HAP-1 (cell line): Measurements from ENCODE around the gene SNX32.

Experiments
- DNase-seq, 2 experiments: peaks; one replicate each; pipeline ENCODE4 v3.0.0-alpha.2; 2016 to 2020; ENCODE audit warnings: low spot score in 2 of 2
- H3K27me3 ChIP-seq: fragments of 250-450 bp; sonication (Bioruptor Pico); 2 replicates; pipeline ENCODE4 v1.5.1; 2020; ENCODE audit warnings: low read depth, mild to moderate bottlenecking, moderate library complexity
- H3K36me3 ChIP-seq: fragments of 250-450 bp; sonication (Bioruptor Pico); replicated peaks from 2 replicates; pipeline ENCODE4 v1.5.1; 2020; ENCODE audit warnings: mild to moderate bottlenecking
- H3K4me1 ChIP-seq: fragments of 250-450 bp; sonication (Bioruptor Pico); 2 replicates; pipeline ENCODE4 v1.5.1; 2020; ENCODE audit warnings: mild to moderate bottlenecking
- H3K4me3 ChIP-seq: fragments of 250-450 bp; sonication (Bioruptor Pico); 2 replicates; pipeline ENCODE4 v1.5.1; 2020; ENCODE audit warnings: mild to moderate bottlenecking, moderate library complexity
- H3K9me3 ChIP-seq: fragments of 250-450 bp; sonication (Bioruptor Pico); 2 replicates; pipeline ENCODE4 v1.5.1; 2020; ENCODE audit warnings: mild to moderate bottlenecking, moderate library complexity
- in situ Hi-C: fragments of 300-500 bp; cut with MboI; formaldehyde crosslinking; loops from 3 replicates; pipeline ENCODE4 v1.14.3; 2020; ENCODE audit warnings: low sequenced_read_pairs, inconsistent platforms, mixed read lengths

The SNX32 gene

DNA sequence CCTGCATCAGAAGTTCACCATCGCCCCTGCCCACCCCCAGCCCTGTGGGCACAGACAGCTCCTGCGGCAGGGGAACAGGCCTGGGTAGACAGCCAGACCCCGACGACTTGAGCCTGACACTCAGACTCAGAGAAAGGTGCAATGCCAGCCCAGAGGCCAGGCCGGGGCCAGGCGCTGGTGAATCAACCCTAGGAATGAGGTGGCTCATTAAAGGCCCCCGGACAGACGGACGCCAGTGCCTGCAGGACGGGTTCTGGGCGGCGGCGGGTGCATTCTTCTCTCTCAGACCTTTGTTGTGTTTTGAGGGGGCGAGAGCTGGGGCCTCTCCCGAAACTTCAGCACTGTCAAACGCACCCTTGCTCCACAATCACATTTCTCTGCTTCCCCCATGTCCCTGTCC lies 41.3 kb upstream of the SNX32 start:
- peaks cover 13% of the 10 kb centered on the region for H3K27me3 ChIP-seq
- in situ Hi-C loops, result no loop called here
- H3K4me3 ChIP-seq, result no peak overlapping the region
- H3K9me3 ChIP-seq, result no peaks in the 10 kb centered on the region
- no peaks in the 10 kb centered on the region for H3K36me3 ChIP-seq
- H3K4me1 ChIP-seq, result no peaks in the 10 kb centered on the region
- DNase-seq, result no peak

DNA sequence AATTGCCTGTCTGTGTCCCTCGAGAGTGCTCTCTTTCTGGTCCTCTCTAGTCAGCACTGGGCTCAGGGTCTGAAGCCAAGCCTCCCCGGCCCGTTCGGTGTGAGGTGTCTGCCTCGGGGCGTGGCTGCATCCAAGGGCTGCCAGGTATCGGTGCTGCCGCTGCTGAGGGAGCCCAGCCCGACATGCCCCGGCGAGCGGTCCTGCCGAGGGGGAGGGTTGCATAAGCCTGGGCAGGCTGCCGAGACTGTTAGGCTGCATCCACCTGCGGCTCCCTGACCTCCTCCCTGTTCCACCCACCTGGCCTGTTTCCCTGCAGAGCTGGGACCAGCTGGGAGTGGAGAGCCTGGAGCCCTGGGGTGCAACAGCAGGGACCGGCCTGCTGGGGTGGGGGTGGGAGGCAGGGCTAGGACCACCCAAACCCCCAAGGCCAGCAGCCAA lies 40.6 kb upstream of the SNX32 start:
- Histone ChIP-seq H3K9me3 (no peaks in the 10 kb centered on the region), H3K4me3 (no peak overlapping the region), H3K27me3 (peaks cover 7% of the 10 kb centered on the region), H3K36me3 (no peaks in the 10 kb centered on the region), H3K4me1 (no peaks in the 10 kb centered on the region)
- in situ Hi-C loops, result no loop called here
- no peak for DNase-seq

DNA sequence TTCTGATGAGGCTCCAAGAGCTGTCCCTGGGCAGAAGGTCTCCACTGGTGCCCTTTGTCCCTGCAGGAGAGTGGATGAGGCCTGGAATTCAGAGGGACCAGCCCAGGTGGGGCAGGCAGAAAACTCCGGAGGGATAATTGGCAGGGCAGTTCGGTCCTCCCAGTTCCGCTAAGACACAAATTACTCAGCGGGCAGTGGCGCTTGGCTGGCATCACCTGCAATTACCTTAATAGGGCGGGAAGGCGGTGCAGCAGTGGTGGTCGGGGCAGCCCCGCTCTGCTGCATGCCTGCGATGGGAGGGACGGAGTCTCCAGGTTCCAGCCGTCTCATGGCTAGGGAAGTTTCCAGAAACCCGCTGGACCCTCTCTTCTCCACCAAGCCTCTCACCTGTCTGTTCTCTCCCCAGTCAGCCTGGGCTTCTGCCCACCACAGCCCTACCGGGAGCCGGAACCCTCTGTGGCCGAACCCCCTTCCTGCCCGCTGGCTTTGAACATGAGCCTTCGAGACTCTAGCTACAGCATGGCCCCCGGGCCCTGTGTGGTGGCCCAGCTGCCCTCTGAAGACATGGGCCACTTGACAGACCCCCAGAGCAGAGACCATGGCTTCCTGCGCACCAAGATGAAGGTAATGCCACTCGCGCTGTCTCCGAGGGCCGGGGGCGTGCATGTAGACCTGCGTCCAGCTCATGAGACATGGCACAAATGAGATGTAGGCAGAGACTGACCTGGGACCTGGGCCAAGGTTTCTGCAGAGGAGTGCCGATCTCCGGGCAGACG lies 40.0 kb upstream of the SNX32 start:
- H3K9me3 ChIP-seq, result no peaks in the 10 kb centered on the region
- H3K4me3 ChIP-seq, result no peak overlapping the region
- no peaks in the 10 kb centered on the region for H3K36me3 ChIP-seq
- H3K27me3 ChIP-seq, result peaks cover 2% of the 10 kb centered on the region; the same call in 1 of the 2 replicates
- DNase-seq, result no peak
- H3K4me1 ChIP-seq, result no peaks in the 10 kb centered on the region
- in situ Hi-C loops, result no loop called here

DNA sequence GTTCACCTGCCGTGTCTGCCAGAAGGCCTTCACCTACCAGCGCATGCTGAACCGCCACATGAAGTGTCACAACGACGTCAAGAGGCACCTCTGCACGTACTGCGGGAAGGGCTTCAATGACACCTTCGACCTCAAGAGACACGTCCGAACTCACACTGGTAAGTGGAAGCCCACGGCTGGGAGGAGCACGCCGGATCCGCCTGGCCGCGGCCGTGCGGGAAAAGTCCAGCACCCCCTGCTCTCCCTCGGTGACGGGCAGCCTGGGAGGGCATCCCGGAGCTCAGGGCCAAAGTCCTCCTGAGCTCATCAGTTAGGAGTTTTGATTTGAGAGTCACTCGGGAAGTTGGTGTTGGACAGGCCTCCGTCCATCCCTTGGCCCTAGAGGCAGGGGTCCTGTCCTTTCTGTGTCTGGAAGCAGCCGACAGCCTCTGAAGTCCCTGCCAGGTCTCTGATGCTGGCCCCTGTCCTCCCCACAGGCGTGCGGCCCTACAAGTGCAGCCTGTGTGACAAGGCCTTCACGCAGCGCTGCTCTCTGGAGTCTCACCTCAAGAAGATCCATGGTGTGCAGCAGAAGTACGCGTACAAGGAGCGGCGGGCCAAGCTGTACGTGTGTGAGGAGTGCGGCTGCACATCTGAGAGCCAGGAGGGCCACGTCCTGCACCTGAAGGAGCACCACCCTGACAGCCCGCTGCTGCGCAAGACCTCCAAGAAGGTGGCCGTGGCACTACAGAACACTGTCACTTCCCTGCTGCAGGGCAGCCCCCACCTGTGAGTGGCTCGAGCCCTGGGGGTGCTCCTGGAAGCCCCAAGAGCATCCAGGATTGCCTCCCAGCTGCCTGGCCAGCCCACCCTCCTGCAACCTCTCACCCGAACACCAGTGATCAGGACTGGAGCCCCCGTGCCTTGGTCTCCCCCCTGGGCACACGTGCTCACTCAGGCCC lies 38.9 kb upstream of the SNX32 start:
- H3K36me3 ChIP-seq, result no peaks in the 10 kb centered on the region
- H3K4me1 ChIP-seq, result no peaks in the 10 kb centered on the region
- H3K9me3 ChIP-seq, result no peaks in the 10 kb centered on the region
- DNase-seq, result no peak
- in situ Hi-C loops, result no loop called here
- no peaks in the 10 kb centered on the region for H3K27me3 ChIP-seq
- no peak overlapping the region for H3K4me3 ChIP-seq

DNA sequence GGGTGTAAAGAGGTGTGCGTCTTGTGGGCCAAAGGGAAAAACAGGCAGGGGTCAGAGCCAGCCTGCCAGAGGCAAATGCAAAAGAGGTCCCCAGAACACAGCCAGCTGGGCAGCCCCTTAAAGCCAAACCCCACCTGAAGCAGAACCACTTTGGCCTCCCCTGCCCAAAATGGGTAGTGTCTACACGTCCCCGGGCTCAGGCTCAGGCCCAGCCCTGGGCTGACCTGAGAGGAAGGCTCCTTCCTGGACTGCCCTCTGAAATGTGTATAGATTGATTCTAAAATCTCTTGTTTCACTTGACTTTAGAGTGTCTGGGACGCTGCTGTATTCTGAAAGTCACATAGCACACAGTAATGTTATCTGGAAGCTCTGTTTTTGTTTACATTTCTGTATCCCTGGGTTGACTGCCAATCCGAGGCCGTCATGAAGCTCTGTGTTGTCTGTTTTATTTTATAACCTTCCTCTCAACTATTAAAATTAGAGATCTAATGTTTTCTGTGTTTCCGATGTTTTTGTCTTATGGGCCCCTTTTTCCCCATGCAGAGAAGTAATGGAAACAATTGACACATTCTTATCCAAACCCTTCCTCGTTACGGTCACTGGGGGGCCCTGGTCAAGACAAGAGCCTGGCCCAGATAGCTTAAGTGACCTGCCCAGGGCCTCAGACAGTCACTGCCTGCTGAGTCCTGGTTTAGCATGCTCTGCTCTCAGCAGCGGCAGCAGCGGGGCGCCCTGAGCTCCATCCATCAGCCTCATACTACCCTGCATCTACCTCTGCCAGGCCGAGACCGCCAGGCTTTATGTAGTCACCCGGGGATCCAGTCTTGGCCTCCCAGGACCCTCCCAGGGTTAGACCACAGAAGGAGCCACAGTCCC lies 36.8 kb upstream of the SNX32 start:
- in situ Hi-C loops, result no loop called here
- Histone ChIP-seq H3K9me3 (no peaks in the 10 kb centered on the region), H3K36me3 (no peaks in the 10 kb centered on the region), H3K4me3 (no peak overlapping the region), H3K4me1 (no peaks in the 10 kb centered on the region), H3K27me3 (no peaks in the 10 kb centered on the region)
- DNase-seq, result no peak

DNA sequence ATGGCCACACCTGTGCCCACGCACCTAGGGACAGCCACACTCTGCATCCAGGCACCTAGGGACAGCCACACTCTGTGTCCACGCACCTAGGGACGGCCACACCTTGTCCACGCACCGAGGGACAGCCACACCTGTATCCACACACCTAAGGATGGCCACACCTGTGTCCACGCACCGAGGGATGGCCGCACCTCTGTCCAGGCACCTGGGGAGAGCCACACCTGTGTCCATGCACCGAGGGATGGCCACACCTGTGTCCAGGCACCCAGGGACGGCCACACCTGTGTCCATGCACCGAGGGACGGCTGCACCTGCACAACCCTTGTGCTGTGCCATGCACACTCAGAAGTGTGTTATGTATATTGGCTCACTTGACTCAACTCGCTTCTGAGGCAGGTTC lies 36.1 kb upstream of the SNX32 start:
- no peaks in the 10 kb centered on the region for H3K27me3 ChIP-seq

DNA sequence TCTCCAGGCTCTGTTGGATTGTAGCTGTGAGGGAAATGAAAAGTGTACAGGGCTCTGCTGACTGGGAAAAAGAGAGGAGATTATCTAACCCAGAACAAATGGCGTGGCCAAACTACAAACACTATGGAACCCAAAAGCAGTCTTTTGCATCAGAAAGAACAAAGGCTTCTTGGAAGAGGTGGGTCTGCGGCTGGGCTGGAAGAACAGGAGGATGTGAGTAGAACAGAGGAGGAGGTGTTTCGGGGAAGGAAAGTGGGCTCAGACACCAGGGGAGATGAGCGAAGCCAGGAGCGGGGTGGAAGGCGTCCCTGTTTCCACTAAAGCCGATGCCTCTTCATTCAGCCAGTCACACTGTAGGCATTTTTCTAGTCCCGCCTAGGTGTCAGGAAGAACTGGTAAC lies 34.9 kb upstream of the SNX32 start:
- Histone ChIP-seq H3K9me3 (no peaks in the 10 kb centered on the region), H3K27me3 (no peaks in the 10 kb centered on the region), H3K4me3 (no peak overlapping the region), H3K4me1 (no peaks in the 10 kb centered on the region), H3K36me3 (no peaks in the 10 kb centered on the region)
- in situ Hi-C loops, result no loop called here
- no peak for DNase-seq

More for the DNA sequence above, 36.1 kb upstream of the SNX32 start:
- in situ Hi-C loops, result no loop called here
- H3K4me1 ChIP-seq, result no peaks in the 10 kb centered on the region
- DNase-seq, result no peak
- no peaks in the 10 kb centered on the region for H3K36me3 ChIP-seq
- no peaks in the 10 kb centered on the region for H3K9me3 ChIP-seq
- no peak overlapping the region for H3K4me3 ChIP-seq

DNA sequence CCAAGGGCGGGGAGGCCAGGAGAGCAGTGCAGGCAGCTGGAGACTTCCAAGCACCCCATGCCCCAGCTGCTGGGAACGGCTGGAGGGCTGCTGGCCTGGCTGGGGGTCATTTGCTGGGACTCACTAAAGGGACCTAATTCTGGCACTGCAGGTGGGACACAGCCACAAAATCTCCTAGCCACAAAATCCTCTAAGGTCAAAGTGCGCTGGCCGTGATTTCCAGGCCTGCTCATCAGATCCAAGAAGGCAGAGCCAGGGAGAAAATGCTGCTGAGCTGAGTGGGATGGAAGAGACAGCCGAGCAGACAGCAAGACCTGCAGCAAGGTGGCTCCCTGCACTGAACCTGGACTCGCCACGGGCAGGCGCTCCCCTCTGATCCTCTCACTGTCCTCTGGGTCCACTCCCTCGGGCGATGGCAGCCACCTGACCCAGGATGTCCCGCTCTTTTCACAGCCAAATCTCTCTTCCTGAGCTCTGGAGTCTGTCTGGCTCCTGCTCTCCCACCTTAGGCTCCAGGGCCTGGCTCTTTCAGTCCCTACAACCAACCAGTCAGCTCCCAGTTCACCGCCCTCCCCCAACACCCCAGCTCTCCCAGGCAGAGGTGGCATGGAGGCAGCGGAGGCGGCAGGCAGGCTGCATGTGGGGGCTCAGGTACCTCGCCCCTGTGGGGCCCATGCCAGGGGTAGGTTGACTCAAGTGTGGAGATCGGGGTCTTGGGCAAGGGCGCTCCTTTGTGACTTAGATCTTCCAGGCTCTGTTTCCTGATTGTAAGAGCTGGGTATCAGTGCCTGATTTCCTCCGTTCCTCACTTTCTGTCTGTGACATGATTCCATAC lies 32.4 kb upstream of the SNX32 start:
- no peaks in the 10 kb centered on the region for H3K36me3 ChIP-seq
- in situ Hi-C loops, result no loop called here
- no peaks in the 10 kb centered on the region for H3K27me3 ChIP-seq
- H3K4me3 ChIP-seq, result no peak overlapping the region
- no peaks in the 10 kb centered on the region for H3K4me1 ChIP-seq
- H3K9me3 ChIP-seq, result no peaks in the 10 kb centered on the region
- no peak for DNase-seq

DNA sequence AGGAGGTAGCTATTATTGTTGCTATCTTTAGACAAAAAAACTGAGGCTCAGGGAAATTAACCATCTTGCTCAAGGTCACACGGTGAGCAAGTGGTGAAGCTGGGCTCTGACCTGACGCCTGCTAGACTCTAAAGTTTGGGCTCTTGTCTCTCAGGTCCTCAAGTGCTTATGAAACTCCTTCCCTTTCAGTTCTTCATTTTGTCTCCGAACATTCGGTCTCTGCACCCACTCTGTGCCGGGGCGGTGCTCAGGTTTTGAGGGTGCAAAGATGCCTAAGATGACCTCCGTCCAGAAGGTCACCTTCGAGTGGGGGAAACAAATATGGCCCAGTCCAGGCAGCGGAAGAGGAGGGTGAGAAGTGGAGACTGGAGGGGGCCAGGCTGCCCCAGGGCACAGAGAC lies 30.9 kb upstream of the SNX32 start:
- Histone ChIP-seq H3K36me3 (no peaks in the 10 kb centered on the region), H3K27me3 (no peaks in the 10 kb centered on the region), H3K4me3 (no peak overlapping the region), H3K9me3 (no peaks in the 10 kb centered on the region), H3K4me1 (no peaks in the 10 kb centered on the region)
- in situ Hi-C loops, result no loop called here
- DNase-seq, result no peak

DNA sequence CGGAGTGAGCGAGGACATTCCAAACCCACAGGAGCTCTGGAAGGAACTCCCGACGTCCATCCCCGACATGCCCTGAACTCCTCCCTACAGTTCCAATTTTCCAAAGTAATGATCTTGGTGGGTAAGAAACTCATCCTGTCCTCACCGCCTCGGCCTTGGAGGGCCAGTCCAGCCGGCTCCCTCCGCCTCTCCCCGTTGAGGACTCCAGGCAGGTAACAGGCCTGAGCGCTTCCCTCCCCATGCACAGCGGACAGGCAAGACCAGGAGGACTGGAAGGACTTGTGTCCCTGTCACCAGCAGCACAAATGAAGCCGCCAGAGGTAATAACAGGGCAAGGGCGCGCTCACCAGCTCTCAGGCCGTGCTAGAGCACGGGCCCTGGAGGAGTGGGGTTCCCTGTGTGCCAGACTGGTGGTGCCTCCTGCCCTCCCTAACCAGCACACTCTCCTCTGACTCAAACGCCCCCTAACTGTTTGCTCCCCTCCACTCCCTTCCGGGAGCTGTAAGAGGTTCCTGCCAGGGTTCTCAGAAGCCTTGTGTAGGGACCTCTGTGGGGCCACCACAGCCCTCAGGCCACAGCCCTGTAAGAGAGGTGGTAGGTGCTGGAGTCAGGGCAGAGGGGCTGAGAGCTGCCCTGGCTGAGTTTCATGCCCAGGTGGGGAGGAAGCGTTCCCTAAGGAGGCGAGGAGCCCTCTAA lies 29.8 kb upstream of the SNX32 start:
- H3K4me3 ChIP-seq, result no peak overlapping the region
- no peaks in the 10 kb centered on the region for H3K9me3 ChIP-seq
- no peaks in the 10 kb centered on the region for H3K36me3 ChIP-seq
- no peaks in the 10 kb centered on the region for H3K4me1 ChIP-seq
- no peaks in the 10 kb centered on the region for H3K27me3 ChIP-seq
- no peak for DNase-seq
- in situ Hi-C loops, result no loop called here

DNA sequence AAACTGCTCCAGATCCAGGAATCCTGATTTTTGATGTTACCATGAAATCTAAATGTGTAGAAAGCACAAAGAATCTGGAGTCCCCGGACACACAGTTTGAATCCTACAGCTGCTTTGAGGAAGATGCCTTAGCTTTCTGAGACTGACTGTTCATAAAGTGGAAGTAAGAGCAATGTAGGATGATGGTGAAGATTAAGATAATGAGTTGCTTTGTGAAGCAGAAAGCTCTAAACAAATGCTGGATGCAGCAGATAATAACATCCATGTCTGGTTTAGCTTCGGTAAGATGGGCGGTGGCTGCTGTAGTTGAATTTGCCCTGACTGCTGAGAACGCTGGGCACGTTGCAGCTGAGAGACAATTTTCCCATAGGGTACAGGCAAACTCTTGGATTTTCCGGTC lies 26.8 kb upstream of the SNX32 start:
- no peaks in the 10 kb centered on the region for H3K36me3 ChIP-seq
- in situ Hi-C loops, result no loop called here
- no peaks in the 10 kb centered on the region for H3K9me3 ChIP-seq
- DNase-seq, result no peak
- no peak overlapping the region for H3K4me3 ChIP-seq
- H3K27me3 ChIP-seq, result no peaks in the 10 kb centered on the region
- H3K4me1 ChIP-seq, result no peaks in the 10 kb centered on the region

DNA sequence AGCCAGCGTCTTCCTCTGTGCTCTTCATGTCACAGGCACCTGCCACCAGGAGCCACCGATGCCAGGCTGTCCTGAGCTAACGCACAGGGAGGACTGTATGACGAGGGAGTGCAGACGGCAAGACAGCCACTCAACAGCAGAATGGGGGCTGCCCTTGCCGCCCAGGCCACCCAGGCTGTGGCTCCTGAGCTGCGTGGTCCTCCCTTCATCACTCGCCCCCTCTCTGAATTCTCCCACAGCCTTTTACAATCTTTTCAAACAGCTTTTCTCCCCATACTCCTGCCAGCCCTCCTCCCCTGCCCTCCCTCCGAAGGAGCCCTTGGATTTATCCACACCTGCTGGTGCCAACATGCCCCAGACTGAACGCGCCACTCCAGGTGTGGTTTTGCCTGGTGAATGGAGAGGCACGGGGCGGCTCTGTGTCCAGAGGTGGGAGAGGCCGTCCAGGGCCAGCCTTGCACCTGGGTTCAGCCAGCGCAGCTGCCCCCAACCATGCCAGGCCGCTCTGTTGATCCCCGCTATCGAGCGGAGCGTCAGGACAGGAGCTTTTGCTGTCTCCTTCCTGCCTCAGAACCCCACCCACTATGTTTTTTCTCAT lies 24.9 kb upstream of the SNX32 start:
- Histone ChIP-seq H3K9me3 (no peaks in the 10 kb centered on the region), H3K36me3 (no peaks in the 10 kb centered on the region), H3K4me1 (no peaks in the 10 kb centered on the region), H3K27me3 (no peaks in the 10 kb centered on the region), H3K4me3 (no peak overlapping the region)
- no peak for DNase-seq
- in situ Hi-C loops, result no loop called here
